ENCODE data around the gene SARS1. TPM values are rescaled to one million over a fixed set of nuclear protein-coding genes. Genes with fewer than 3 reads are reported as not detected.

SARS1 gene
- total RNA-seq, 2 donors from 2014 or later = 413 to 456 TPM

GRCh38 chr1:109268431-109269211 lies 54.9 kb downstream of the SARS1 start:
- H3K4me3 Mint-ChIP-seq = no peak overlapping the region
- ATAC-seq (replicated peaks in 1 of 2) (no peak), DNase-seq (no peak)
- H3K27ac Mint-ChIP-seq = no peak overlapping the region
- no peaks in the 10 kb centered on the region for H3K36me3 Mint-ChIP-seq (ENCODE audit: insufficient read depth in 2 of 2)
- no peaks in the 10 kb centered on the region for H3K27me3 Mint-ChIP-seq (ENCODE audit: low read depth)
- no peaks in the 10 kb centered on the region for H3K4me1 Mint-ChIP-seq (ENCODE audit: low read depth)
- H3K9me3 Mint-ChIP-seq = no peaks in the 10 kb centered on the region

- no peaks in the 10 kb centered on the region for H3K4me1 Mint-ChIP-seq (ENCODE audit: low read depth)
- H3K27ac Mint-ChIP-seq = no peak overlapping the region
- ATAC-seq (replicated peaks in 1 of 2) (no peak), DNase-seq (no peak)
- H3K4me3 Mint-ChIP-seq = no peak overlapping the region
- no peaks in the 10 kb centered on the region for H3K36me3 Mint-ChIP-seq (ENCODE audit: insufficient read depth in 2 of 2)
- H3K27me3 Mint-ChIP-seq (ENCODE audit: low read depth) = no peaks in the 10 kb centered on the region
- no peaks in the 10 kb centered on the region for H3K9me3 Mint-ChIP-seq
These were observed 55.7 kb downstream of the SARS1 start for GRCh38 chr1:109269212-109269980.

GRCh38 chr1:109269981-109270622 lies 56.4 kb downstream of the SARS1 start:
- ATAC-seq (replicated peaks in 1 of 2) (no peak), DNase-seq (no peak)
- no peaks in the 10 kb centered on the region for H3K36me3 Mint-ChIP-seq (ENCODE audit: insufficient read depth in 2 of 2)
- no peak overlapping the region for H3K27ac Mint-ChIP-seq
- no peaks in the 10 kb centered on the region for H3K27me3 Mint-ChIP-seq (ENCODE audit: low read depth)
- no peak overlapping the region for H3K4me3 Mint-ChIP-seq
- H3K4me1 Mint-ChIP-seq (ENCODE audit: low read depth) = no peaks in the 10 kb centered on the region
- no peaks in the 10 kb centered on the region for H3K9me3 Mint-ChIP-seq

- DNase-seq = no peak
- Mint-ChIP-seq H3K4me3 (no peak overlapping the region), H3K36me3 (ENCODE audit: insufficient read depth in 2 of 2) (no peaks in the 10 kb centered on the region), H3K27me3 (ENCODE audit: low read depth) (no peaks in the 10 kb centered on the region), H3K27ac (no peak overlapping the region), H3K4me1 (ENCODE audit: low read depth) (no peaks in the 10 kb centered on the region), H3K9me3 (no peaks in the 10 kb centered on the region)
- no peak for ATAC-seq (replicated peaks in 1 of 2)
These were observed 57.1 kb downstream of the SARS1 start for GRCh38 chr1:109270623-109271317.

GRCh38 chr1:109271458-109271857 lies 57.7 kb downstream of the SARS1 start:
- Mint-ChIP-seq H3K36me3 (ENCODE audit: insufficient read depth in 2 of 2) (no peaks in the 10 kb centered on the region), H3K27ac (no peak overlapping the region), H3K4me3 (no peak overlapping the region), H3K27me3 (ENCODE audit: low read depth) (no peaks in the 10 kb centered on the region), H3K4me1 (ENCODE audit: low read depth) (no peaks in the 10 kb centered on the region), H3K9me3 (no peaks in the 10 kb centered on the region)
- ATAC-seq (replicated peaks in 1 of 2) (no peak), DNase-seq (no peak)

DNA sequence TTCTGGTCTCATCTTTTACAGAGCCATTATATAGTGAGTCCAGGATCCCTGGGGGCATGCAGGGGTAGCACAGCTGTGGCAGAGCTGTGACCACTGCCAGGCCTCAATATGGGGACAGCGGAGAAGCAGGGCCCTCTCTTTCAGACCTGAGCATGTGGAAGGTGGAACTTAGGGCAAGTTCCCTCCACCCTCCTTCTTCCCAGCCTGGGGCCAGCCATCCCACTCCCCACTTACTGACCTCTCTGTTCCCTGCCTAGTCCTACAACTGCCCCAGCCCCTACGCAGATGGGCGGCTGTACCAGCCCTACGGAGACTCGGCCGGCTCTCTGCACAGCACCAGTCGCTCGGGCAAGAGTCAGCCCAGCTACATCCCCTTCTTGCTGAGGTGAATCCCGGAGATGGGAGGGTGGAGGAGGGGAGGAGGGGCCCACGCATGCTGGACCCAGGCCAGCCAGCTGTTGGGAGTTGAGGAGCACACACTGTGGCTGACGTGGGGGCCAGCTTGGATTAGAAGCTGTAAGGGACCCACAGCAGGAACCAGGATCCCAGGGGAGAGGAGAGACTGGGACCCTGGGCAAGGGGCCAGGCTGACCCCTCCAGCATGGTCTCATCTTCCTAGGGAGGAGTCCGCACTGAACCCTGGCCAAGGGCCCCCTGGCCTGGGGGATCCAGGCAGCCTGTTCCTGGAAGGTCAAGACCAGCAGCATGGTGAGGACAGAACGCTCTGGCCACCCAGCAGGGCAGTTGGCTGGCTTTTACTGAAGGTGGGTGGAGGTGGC lies 58.5 kb downstream of the SARS1 start:
- Mint-ChIP-seq H3K4me3 (no peak overlapping the region), H3K4me1 (ENCODE audit: low read depth) (peaks cover 5% of the 10 kb centered on the region), H3K36me3 (ENCODE audit: insufficient read depth in 2 of 2) (no peaks in the 10 kb centered on the region), H3K27ac (no peak overlapping the region), H3K9me3 (no peaks in the 10 kb centered on the region), H3K27me3 (ENCODE audit: low read depth) (no peaks in the 10 kb centered on the region)
- DNase-seq = no peak
- ATAC-seq (replicated peaks in 1 of 2) = no peak

GRCh38 chr1:109272831-109273547 lies 59.3 kb downstream of the SARS1 start:
- Mint-ChIP-seq H3K27me3 (ENCODE audit: low read depth) (no peaks in the 10 kb centered on the region), H3K36me3 (ENCODE audit: insufficient read depth in 2 of 2) (no peaks in the 10 kb centered on the region), H3K9me3 (no peaks in the 10 kb centered on the region), H3K4me3 (no peak overlapping the region), H3K4me1 (ENCODE audit: low read depth) (peaks cover 7% of the 10 kb centered on the region), H3K27ac (no peak overlapping the region)
- DNase-seq = no peak
- ATAC-seq (replicated peaks in 1 of 2) = no peak

DNA sequence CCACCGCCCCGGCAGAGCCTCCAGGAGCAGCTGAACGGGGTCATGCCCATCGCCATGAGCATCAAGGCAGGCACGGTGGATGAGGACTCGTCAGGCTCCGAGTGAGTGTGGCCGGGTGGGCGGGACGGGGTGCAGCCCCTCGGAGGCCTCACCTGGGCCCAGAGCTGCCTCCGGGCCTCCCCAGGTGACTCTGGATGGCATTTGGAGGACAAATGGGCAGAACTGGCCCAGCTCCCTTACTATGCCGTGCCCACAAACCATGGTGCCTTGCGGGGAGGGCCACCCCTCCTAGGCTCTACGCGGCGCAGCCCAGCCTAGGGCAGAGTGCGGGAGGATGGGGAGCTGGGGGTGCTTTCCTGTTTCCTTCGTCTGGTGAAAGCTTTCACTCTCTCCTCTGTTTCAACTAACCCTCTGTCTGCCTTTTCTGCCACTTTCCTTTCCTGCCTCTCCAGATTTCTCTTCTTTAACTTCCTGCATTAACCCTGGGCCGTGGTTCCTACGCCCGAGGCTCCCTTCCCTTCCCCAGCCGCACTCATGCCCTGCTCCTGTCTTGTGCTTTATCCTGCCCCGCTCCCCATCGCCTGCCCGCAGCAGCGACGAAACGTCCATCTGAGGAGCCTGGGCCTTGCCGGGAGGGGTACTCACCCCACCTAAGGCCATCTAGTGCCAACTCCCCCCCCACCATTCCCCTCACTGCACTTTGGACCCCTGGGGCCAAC lies 60.0 kb downstream of the SARS1 start:
- no peak overlapping the region for H3K4me3 Mint-ChIP-seq
- H3K9me3 Mint-ChIP-seq = no peaks in the 10 kb centered on the region
- H3K36me3 Mint-ChIP-seq (ENCODE audit: insufficient read depth in 2 of 2) = no peaks in the 10 kb centered on the region
- ATAC-seq (replicated peaks in 1 of 2) (no peak), DNase-seq (no peak)
- no peaks in the 10 kb centered on the region for H3K27me3 Mint-ChIP-seq (ENCODE audit: low read depth)
- H3K4me1 Mint-ChIP-seq (ENCODE audit: low read depth) = peaks cover 7% of the 10 kb centered on the region
- no peak overlapping the region for H3K27ac Mint-ChIP-seq

- no peak for DNase-seq
- H3K27ac Mint-ChIP-seq = no peak overlapping the region
- no peak overlapping the region for H3K4me3 Mint-ChIP-seq
- H3K36me3 Mint-ChIP-seq (ENCODE audit: insufficient read depth in 2 of 2) = no peaks in the 10 kb centered on the region
- no peak for ATAC-seq (replicated peaks in 1 of 2)
- no peaks in the 10 kb centered on the region for H3K27me3 Mint-ChIP-seq (ENCODE audit: low read depth)
- no peaks in the 10 kb centered on the region for H3K9me3 Mint-ChIP-seq
- H3K4me1 Mint-ChIP-seq (ENCODE audit: low read depth) = peaks cover 7% of the 10 kb centered on the region
These were observed 61.1 kb downstream of the SARS1 start for GRCh38 chr1:109274533-109275476.

DNA sequence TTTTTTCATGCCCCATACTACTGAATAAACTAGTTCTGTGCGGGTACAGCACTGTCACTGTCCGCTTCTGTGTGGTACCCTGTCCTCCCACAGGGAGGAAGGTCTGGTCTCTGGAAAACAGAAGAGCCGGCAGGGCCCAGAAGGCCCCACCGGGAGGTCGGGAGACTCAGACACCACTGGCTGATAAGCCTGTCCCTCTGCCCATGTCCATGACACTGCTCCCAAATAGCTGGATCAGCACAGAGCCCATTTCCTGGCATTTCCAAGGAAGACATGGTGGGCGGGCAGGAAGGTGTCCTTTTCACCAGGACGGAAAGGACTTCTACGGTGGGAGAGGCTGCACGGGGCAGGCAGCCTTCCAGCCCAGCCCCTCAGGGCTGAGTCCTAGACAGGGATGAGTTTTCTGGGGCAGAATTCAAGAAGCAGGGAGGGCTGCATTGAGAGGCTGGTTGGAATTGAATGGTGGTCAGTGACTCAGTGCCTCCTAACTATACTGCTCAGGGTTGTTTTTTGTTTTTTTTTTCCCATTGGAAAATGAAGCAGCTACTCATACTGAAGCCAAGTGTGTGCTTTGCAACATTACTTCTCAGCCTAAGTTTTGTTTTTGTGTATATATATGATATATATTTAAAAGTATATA lies 62.1 kb downstream of the SARS1 start:
- no peaks in the 10 kb centered on the region for H3K9me3 Mint-ChIP-seq
- H3K27me3 Mint-ChIP-seq (ENCODE audit: low read depth) = no peaks in the 10 kb centered on the region
- no peak overlapping the region for H3K4me3 Mint-ChIP-seq
- peaks cover 7% of the 10 kb centered on the region for H3K4me1 Mint-ChIP-seq (ENCODE audit: low read depth)
- DNase-seq (no peak), ATAC-seq (replicated peaks in 1 of 2) (no peak)
- no peaks in the 10 kb centered on the region for H3K36me3 Mint-ChIP-seq (ENCODE audit: insufficient read depth in 2 of 2)
- H3K27ac Mint-ChIP-seq = no peak overlapping the region
